ENCODE data around the gene MBD3L2B. TPM values are rescaled to one million over a fixed set of nuclear protein-coding genes. Genes with fewer than 3 reads are reported as not detected.

MBD3L2B gene
- total and polyA plus RNA-seq, 7 donors = not detected

GRCh38 chr19:6976197-6976596 is 45.0 kb downstream of the MBD3L2B start:
- Histone ChIP-seq H3K27ac (no peak overlapping the region), H3K4me1 (no peaks in the 10 kb centered on the region), H3K36me3 (ENCODE audit: insufficient read depth in 1 of 2, low read depth in 1 of 2) (no peaks in the 10 kb centered on the region), H3K4me3 (no peak overlapping the region), H3K9me3 (peaks cover 12% of the 10 kb centered on the region), H3K27me3 (ENCODE audit: insufficient read depth in 3 of 3, low read length in 2 of 3) (no peaks in the 10 kb centered on the region)
- ATAC-seq (no peak), DNase-seq (no peak)
- 86 to 87% (median 86%) methylated on average over 5 of the region's 5 CpGs for WGBS, 3 donors
- intact Hi-C loops (cut with DNase I) = no loop called here
- TF ChIP-seq CTCF (IDR thresholded peaks at IDR 0.05) = no peak

GRCh38 chr19:6971366-6971765 is 49.9 kb downstream of the MBD3L2B start:
- Histone ChIP-seq H3K4me1 (no peaks in the 10 kb centered on the region), H3K4me3 (no peak overlapping the region), H3K27ac (no peak overlapping the region), H3K36me3 (ENCODE audit: insufficient read depth in 1 of 2, low read depth in 1 of 2) (no peaks in the 10 kb centered on the region), H3K27me3 (ENCODE audit: insufficient read depth in 3 of 3, low read length in 2 of 3) (no peaks in the 10 kb centered on the region), H3K9me3 (no peaks in the 10 kb centered on the region)
- intact Hi-C loops (cut with DNase I) = no loop called here
- TF ChIP-seq CTCF (IDR thresholded peaks at IDR 0.05) = no peak
- ATAC-seq (no peak), DNase-seq (no peak)
- whole genome bisulfite sequencing, 3 donors = 87 to 90% (median 89%) methylated on average over 1 of the region's 1 CpG

- ATAC-seq (no peak), DNase-seq (no peak)
- H3K27ac ChIP-seq = no peak overlapping the region
- no peak overlapping the region for H3K4me3 ChIP-seq
- H3K36me3 ChIP-seq (ENCODE audit: insufficient read depth in 1 of 2, low read depth in 1 of 2) = no peaks in the 10 kb centered on the region
- 80 to 86% (median 83%) methylated on average over 5 of the region's 5 CpGs for WGBS, 3 donors
- intact Hi-C loops (cut with DNase I) = no loop called here
- no peak for TF ChIP-seq CTCF (IDR thresholded peaks at IDR 0.05)
- H3K9me3 ChIP-seq = no peaks in the 10 kb centered on the region
- no peaks in the 10 kb centered on the region for H3K4me1 ChIP-seq
- no peaks in the 10 kb centered on the region for H3K27me3 ChIP-seq (ENCODE audit: insufficient read depth in 3 of 3, low read length in 2 of 3)
Observed at GRCh38 chr19:6970443-6970842, 50.8 kb downstream of the MBD3L2B start.

- WGBS, 3 donors = 56 to 60% (median 60%) methylated on average over 2 of the region's 2 CpGs
- Histone ChIP-seq H3K9me3 (no peaks in the 10 kb centered on the region), H3K27me3 (ENCODE audit: insufficient read depth in 3 of 3, low read length in 2 of 3) (no peaks in the 10 kb centered on the region), H3K4me3 (no peak overlapping the region), H3K36me3 (ENCODE audit: insufficient read depth in 1 of 2, low read depth in 1 of 2) (no peaks in the 10 kb centered on the region), H3K4me1 (no peaks in the 10 kb centered on the region), H3K27ac (no peak overlapping the region)
- DNase-seq (no peak), ATAC-seq (no peak)
- no peak for TF ChIP-seq CTCF (IDR thresholded peaks at IDR 0.05)
- intact Hi-C loops (cut with DNase I) = no loop called here
Observed at GRCh38 chr19:6970021-6970420, 51.2 kb downstream of the MBD3L2B start.

- intact Hi-C loops (cut with DNase I) = no loop called here
- H3K9me3 ChIP-seq = no peaks in the 10 kb centered on the region
- no peak for ATAC-seq
- no peak for DNase-seq
- no peaks in the 10 kb centered on the region for H3K27me3 ChIP-seq (ENCODE audit: insufficient read depth in 3 of 3, low read length in 2 of 3)
- no peak overlapping the region for H3K4me3 ChIP-seq
- WGBS, 3 donors = 65 to 78% (median 75%) methylated on average over 2 of the region's 2 CpGs
- no peaks in the 10 kb centered on the region for H3K36me3 ChIP-seq (ENCODE audit: insufficient read depth in 1 of 2, low read depth in 1 of 2)
- H3K27ac ChIP-seq = no peak overlapping the region
- H3K4me1 ChIP-seq = no peaks in the 10 kb centered on the region
- no peak for TF ChIP-seq CTCF (IDR thresholded peaks at IDR 0.05)
Observed at GRCh38 chr19:6969490-6969889, 51.7 kb downstream of the MBD3L2B start.
